22Rv1 (cell line): ENCODE measurements around the gene GAGE13.
"Not testable (repeated sequence)": the region's sequence is repeated elsewhere in the genome, so short reads cannot be mapped to it uniquely, and the experiment has no call there.

Experiments
- H3K27ac ChIP-seq: fragments of 450-650 bp; 2 replicates; pipeline ENCODE4 v1.5.1; 2017
- ZFX ChIP-seq: fragments of 450-650 bp; IDR thresholded peaks from 2 replicates; pipeline ENCODE4 v1.6.1; 2017; ENCODE audit warnings: antibody characterized with exemption, borderline replicate concordance
- TF ChIP-seq, protein P1 (sequence below): fragments of 450-650 bp; IDR thresholded peaks from 2 replicates; pipeline ENCODE4 v1.5.1; 2017; ENCODE audit warnings: mild to moderate bottlenecking

Gene GAGE13

DNA sequence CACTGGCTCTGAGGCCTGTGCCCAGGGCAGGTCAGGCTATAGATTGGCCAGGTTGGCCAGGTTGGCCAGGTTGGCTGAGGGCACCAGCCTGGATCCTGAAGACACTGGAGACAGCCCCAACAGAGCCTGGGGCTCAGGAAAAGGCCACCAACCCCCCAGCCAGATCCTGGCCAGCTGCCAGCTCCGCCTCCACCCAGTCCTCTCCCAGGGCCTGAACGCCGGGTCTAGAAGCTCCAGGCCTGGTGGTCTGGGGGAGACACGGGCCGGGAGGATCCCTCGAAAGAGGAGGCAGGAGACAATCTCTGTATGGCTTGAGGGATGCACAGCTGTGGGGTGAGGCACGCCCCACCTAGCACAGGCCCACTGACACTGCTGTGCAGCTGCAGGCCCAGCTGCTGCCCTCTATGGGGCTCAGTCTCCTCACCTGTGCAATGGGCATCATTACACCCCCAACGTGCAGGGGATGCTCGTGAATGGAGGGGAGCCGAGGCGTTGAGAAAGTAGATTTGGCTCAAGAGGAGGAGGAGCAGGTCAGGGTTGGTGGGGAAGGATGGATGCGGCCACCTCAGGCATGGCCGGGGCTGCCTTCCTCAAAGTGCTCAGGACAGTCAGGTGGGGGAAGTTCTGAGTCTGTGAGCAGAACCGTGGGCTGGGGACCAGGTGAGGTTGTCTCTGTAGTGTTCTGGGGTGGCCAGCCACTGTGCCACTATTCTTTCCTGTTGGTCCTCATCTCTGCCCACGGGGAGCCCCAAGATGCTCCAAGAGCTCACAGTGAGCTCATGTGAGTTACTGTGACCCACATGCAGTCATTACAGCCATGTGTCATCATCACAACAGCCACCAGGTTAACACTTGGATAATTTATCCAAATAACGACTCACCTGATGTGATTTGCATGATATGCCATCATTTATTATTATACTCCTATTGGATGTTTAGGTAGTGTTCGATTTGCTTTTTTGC is 38.7 kb upstream of the GAGE13 start:
- no peak for TF ChIP-seq ZFX

DNA sequence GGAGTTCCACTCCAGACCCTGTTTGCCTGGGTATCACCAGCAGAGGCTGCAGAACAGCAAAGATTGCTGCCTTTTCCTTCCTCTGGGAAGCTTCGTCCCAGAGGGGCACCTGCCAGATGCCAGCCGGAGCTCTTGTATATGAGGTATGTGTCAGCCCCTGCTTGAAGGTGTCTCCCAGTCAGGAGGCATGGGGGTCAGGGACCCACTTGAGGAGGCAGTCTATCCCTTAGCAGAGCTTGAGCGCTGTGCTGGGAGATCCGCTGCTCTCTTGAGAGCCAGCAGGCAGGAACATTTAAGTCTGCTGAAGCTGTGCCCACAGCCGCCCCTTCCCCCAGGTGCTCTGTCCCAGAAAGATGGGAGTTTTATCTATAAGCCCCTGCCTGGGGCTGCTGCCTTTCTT is 32.1 kb upstream of the GAGE13 start:
- H3K27ac ChIP-seq: not testable (repeated sequence)

More for the DNA sequence above, 38.7 kb upstream of the GAGE13 start:
- no peak overlapping the region for H3K27ac ChIP-seq

DNA sequence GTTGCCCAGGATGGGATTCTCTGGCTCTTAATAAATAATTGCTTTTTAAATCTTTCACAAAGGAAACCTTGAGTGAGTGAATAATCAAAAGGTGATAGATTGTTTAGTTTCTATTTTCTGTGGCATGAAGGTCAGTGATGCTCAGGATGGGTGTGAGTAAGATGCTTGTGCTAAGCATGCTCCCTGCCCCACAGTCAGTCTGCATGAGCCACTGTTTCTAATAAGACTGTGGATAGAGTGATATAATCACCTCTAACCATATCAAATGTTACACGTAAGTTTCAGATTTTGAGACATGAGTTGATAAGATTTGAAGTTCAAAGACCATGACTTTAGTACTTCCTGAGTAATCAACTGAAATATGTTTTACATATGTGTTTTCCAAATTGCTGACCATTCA is 30.7 kb upstream of the GAGE13 start:
- no peak overlapping the region for H3K27ac ChIP-seq
- TF ChIP-seq ZFX: no peak
- TF ChIP-seq, protein P1, sequence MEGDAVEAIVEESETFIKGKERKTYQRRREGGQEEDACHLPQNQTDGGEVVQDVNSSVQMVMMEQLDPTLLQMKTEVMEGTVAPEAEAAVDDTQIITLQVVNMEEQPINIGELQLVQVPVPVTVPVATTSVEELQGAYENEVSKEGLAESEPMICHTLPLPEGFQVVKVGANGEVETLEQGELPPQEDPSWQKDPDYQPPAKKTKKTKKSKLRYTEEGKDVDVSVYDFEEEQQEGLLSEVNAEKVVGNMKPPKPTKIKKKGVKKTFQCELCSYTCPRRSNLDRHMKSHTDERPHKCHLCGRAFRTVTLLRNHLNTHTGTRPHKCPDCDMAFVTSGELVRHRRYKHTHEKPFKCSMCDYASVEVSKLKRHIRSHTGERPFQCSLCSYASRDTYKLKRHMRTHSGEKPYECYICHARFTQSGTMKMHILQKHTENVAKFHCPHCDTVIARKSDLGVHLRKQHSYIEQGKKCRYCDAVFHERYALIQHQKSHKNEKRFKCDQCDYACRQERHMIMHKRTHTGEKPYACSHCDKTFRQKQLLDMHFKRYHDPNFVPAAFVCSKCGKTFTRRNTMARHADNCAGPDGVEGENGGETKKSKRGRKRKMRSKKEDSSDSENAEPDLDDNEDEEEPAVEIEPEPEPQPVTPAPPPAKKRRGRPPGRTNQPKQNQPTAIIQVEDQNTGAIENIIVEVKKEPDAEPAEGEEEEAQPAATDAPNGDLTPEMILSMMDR: no peak

DNA sequence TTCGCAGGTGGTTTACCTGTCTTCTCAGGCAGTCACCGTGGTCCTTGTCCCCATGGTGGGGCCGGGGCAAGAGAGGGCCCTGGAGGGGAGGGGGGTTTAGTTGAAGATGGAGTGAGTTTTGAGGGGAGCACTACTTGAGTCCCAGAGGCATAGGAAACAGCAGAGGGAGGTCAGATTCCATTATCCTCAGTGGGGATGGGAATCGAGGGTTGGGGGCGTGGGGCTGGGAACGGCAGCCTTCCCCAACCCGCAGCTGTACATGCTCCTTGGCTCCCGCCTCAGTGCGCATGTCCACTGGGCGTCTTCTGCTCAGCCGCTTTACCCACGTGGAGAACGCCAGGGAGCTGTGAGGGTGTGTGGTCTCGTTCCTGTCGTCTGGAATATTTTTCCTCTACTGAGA is 28.0 kb upstream of the GAGE13 start, which contains the start of gene GAGE10:
GAGE10 (plus strand) TSS at position 301 of the 400 bp plus-strand sequence. CDS start 1,214 bp downstream, outside the sequence.
- no peak within 1 kb of the TSS for H3K27ac ChIP-seq
- TF ChIP-seq, protein P1: no peak
- TF ChIP-seq ZFX: no peak

DNA sequence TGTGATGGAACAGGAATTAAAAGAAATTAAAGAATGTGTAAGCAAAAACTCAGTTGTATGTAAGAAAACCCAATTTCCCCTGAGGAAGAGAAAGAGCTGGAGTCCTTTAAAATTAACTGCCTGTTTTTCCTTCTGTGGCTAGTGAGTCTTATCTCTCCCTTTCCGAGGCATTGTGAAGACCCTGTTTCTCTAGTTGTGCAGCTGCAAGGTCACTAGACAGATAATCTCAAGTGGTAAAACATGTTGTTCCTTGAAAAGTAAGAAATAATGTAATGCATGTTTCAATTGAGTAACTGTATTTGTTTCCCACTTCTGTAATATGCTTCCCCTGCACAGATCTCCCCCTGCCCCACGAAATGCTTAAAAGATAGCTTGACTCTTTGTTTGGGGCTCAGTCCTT is 23.6 kb upstream of the GAGE13 start:
- not testable (repeated sequence) for H3K27ac ChIP-seq

DNA sequence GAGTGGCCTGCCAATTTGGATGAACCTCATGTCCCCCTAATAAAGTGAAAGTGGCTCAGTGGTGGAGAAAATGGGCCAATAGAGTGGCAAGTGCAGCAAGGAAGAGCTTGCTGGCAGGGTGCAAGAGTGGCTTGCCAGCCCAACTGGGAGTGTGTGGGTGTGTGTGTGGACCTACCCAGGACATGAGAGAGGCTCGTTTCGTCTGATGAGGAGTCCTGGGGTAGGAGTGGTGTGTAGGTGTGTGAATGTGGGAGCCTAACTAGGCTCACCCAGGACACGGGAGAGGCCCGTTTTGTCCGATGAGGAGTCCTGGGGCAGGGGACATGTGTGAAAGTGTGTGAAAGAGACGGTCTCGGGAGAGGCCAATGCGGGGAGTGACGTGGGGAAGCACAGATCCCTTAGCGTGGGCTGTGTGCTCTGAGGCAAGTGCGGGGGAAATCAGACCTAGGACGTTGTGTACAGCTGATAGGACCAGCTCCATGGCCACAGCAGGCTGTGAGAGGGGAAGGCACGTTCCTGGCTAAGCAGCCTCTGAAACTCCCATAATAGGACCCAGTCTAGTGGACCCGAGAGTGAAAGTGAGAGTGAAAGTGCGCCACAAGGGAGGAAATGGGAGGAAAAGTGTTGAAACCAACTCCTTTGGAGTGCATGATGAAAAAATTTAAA is 22.6 kb upstream of the GAGE13 start:
- no peak overlapping the region for H3K27ac ChIP-seq
- TF ChIP-seq ZFX: no peak
- TF ChIP-seq, protein P1: no peak

DNA sequence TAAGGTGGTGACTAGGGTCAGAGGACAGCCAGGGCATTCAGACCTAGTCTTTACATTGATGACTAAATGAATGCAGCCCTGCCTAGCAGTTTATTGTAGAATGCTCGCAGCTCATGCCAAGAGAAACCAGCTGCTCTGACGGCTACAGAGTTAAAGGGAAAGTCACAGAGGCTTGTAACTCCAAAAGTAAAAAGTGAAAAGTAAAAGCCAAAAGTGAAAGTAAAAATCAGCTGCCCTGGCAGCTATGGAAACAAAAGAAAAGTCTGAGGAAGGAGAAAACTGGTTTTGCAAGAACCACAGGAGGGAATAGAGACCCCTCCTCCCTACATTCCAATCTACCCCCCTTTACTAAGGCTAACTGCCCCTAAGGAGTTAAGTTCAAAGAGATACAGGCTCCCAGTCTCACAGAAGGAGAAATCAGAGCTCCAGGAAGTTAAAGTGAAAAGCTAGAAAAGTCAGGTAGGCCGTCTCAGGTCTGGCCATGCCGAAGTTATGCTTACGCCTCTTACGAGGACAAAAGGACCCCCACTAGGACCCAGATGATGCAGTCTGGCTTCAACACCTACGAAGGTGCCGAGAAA is 21.9 kb upstream of the GAGE13 start:
- TF ChIP-seq ZFX: no peak
- TF ChIP-seq, protein P1: no peak
- no peak overlapping the region for H3K27ac ChIP-seq

DNA sequence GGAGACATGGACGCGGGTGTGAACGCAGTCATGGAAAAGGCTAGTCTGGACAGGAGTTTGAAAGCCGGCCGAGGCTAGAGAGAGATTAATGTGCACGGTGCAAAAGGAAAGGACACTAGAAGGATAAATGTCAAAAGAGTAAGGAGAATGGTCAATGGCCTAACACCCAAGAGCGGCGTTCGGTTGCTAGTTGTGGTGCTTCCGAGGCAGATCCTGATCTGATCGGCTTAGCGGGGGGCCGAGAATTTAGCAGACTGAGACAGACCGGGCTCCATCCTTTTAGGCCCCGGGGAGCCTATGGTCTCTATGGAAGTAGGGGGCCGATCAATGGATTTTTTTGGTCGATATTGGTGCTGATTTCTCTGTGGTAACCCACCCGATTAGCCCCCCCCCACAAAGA is 21.0 kb upstream of the GAGE13 start:
- no peak overlapping the region for H3K27ac ChIP-seq
- TF ChIP-seq, protein P1: no peak
